Measurements from ENCODE around the gene TRIM33.

The TRIM33 gene

GRCh38 chr1:114470681-114471080, 40.3 kb downstream of the TRIM33 start:
- Histone ChIP-seq H3K9me3 (ENCODE audit: control insufficient read depth, low read length) (no peaks in the 10 kb centered on the region), H3K27ac (ENCODE audit: insufficient read depth, low read depth, low read length, poor library complexity, severe bottlenecking) (no peak overlapping the region), H3K4me3 (ENCODE audit: insufficient read depth, low read depth, low read length) (no peak overlapping the region), H3K4me1 (ENCODE audit: control insufficient read depth, insufficient read depth, low read length) (no peaks in the 10 kb centered on the region), H3K36me3 (ENCODE audit: control insufficient read depth, insufficient read depth, low read length) (no peaks in the 10 kb centered on the region), H3K27me3 (ENCODE audit: control insufficient read depth, insufficient read depth, low read length, poor library complexity, severe bottlenecking) (no peaks in the 10 kb centered on the region)
- 74 to 77% methylated on average over 5 of the region's 5 CpGs for WGBS, 2 experiments

GRCh38 chr1:114468710-114469468, 42.1 kb downstream of the TRIM33 start:
- H3K4me1 ChIP-seq (ENCODE audit: control insufficient read depth, insufficient read depth, low read length): no peaks in the 10 kb centered on the region
- H3K9me3 ChIP-seq (ENCODE audit: control insufficient read depth, low read length): no peaks in the 10 kb centered on the region
- H3K27me3 ChIP-seq (ENCODE audit: control insufficient read depth, insufficient read depth, low read length, poor library complexity, severe bottlenecking): no peaks in the 10 kb centered on the region
- WGBS, 2 experiments: 86% methylated on average over 6 of the region's 6 CpGs
- H3K27ac ChIP-seq (ENCODE audit: insufficient read depth, low read depth, low read length, poor library complexity, severe bottlenecking): no peak overlapping the region
- no peaks in the 10 kb centered on the region for H3K36me3 ChIP-seq (ENCODE audit: control insufficient read depth, insufficient read depth, low read length)
- no peak overlapping the region for H3K4me3 ChIP-seq (ENCODE audit: insufficient read depth, low read depth, low read length)

- H3K27ac ChIP-seq (ENCODE audit: insufficient read depth, low read depth, low read length, poor library complexity, severe bottlenecking): no peak overlapping the region
- H3K4me1 ChIP-seq (ENCODE audit: control insufficient read depth, insufficient read depth, low read length): no peaks in the 10 kb centered on the region
- H3K4me3 ChIP-seq (ENCODE audit: insufficient read depth, low read depth, low read length): no peak overlapping the region
- no peaks in the 10 kb centered on the region for H3K27me3 ChIP-seq (ENCODE audit: control insufficient read depth, insufficient read depth, low read length, poor library complexity, severe bottlenecking)
- WGBS, 2 experiments: 87% methylated on average over 3 of the region's 3 CpGs
- H3K9me3 ChIP-seq (ENCODE audit: control insufficient read depth, low read length): no peaks in the 10 kb centered on the region
- H3K36me3 ChIP-seq (ENCODE audit: control insufficient read depth, insufficient read depth, low read length): no peaks in the 10 kb centered on the region
Observed at GRCh38 chr1:114468047-114468446, 43.0 kb downstream of the TRIM33 start.

GRCh38 chr1:114467491-114467890, 43.5 kb downstream of the TRIM33 start:
- no peak overlapping the region for H3K4me3 ChIP-seq (ENCODE audit: insufficient read depth, low read depth, low read length)
- no peaks in the 10 kb centered on the region for H3K36me3 ChIP-seq (ENCODE audit: control insufficient read depth, insufficient read depth, low read length)
- 92 to 96% methylated on average over 1 of the region's 1 CpG for WGBS, 2 experiments
- no peaks in the 10 kb centered on the region for H3K4me1 ChIP-seq (ENCODE audit: control insufficient read depth, insufficient read depth, low read length)
- no peaks in the 10 kb centered on the region for H3K27me3 ChIP-seq (ENCODE audit: control insufficient read depth, insufficient read depth, low read length, poor library complexity, severe bottlenecking)
- no peak overlapping the region for H3K27ac ChIP-seq (ENCODE audit: insufficient read depth, low read depth, low read length, poor library complexity, severe bottlenecking)
- no peaks in the 10 kb centered on the region for H3K9me3 ChIP-seq (ENCODE audit: control insufficient read depth, low read length)

GRCh38 chr1:114466334-114467014, 44.5 kb downstream of the TRIM33 start:
- H3K36me3 ChIP-seq (ENCODE audit: control insufficient read depth, insufficient read depth, low read length): no peaks in the 10 kb centered on the region
- no peak overlapping the region for H3K4me3 ChIP-seq (ENCODE audit: insufficient read depth, low read depth, low read length)
- H3K9me3 ChIP-seq (ENCODE audit: control insufficient read depth, low read length): no peaks in the 10 kb centered on the region
- H3K4me1 ChIP-seq (ENCODE audit: control insufficient read depth, insufficient read depth, low read length): no peaks in the 10 kb centered on the region
- WGBS, 2 experiments: 94 to 96% methylated on average over 14 of the region's 14 CpGs
- H3K27ac ChIP-seq (ENCODE audit: insufficient read depth, low read depth, low read length, poor library complexity, severe bottlenecking): no peak overlapping the region
- no peaks in the 10 kb centered on the region for H3K27me3 ChIP-seq (ENCODE audit: control insufficient read depth, insufficient read depth, low read length, poor library complexity, severe bottlenecking)

- no peaks in the 10 kb centered on the region for H3K9me3 ChIP-seq (ENCODE audit: control insufficient read depth, low read length)
- no peak overlapping the region for H3K27ac ChIP-seq (ENCODE audit: insufficient read depth, low read depth, low read length, poor library complexity, severe bottlenecking)
- WGBS, 2 experiments: 89 to 100% methylated on average over 1 of the region's 1 CpG
- no peak overlapping the region for H3K4me3 ChIP-seq (ENCODE audit: insufficient read depth, low read depth, low read length)
- H3K36me3 ChIP-seq (ENCODE audit: control insufficient read depth, insufficient read depth, low read length): peaks cover 4% of the 10 kb centered on the region
- no peaks in the 10 kb centered on the region for H3K4me1 ChIP-seq (ENCODE audit: control insufficient read depth, insufficient read depth, low read length)
- no peaks in the 10 kb centered on the region for H3K27me3 ChIP-seq (ENCODE audit: control insufficient read depth, insufficient read depth, low read length, poor library complexity, severe bottlenecking)
Observed at GRCh38 chr1:114462963-114463362, 48.0 kb downstream of the TRIM33 start.

- H3K36me3 ChIP-seq (ENCODE audit: control insufficient read depth, insufficient read depth, low read length): peaks cover 4% of the 10 kb centered on the region
- no peak overlapping the region for H3K27ac ChIP-seq (ENCODE audit: insufficient read depth, low read depth, low read length, poor library complexity, severe bottlenecking)
- no peaks in the 10 kb centered on the region for H3K4me1 ChIP-seq (ENCODE audit: control insufficient read depth, insufficient read depth, low read length)
- H3K4me3 ChIP-seq (ENCODE audit: insufficient read depth, low read depth, low read length): no peak overlapping the region
- H3K9me3 ChIP-seq (ENCODE audit: control insufficient read depth, low read length): no peaks in the 10 kb centered on the region
- 100% methylated on average over 1 of the region's 1 CpG; no CpG with 5 or more reads in 1 of the 2 experiments for WGBS, 2 experiments
- H3K27me3 ChIP-seq (ENCODE audit: control insufficient read depth, insufficient read depth, low read length, poor library complexity, severe bottlenecking): no peaks in the 10 kb centered on the region
Observed at GRCh38 chr1:114462341-114462740, 48.7 kb downstream of the TRIM33 start.

- H3K27ac ChIP-seq (ENCODE audit: insufficient read depth, low read depth, low read length, poor library complexity, severe bottlenecking): no peak overlapping the region
- no peak overlapping the region for H3K4me3 ChIP-seq (ENCODE audit: insufficient read depth, low read depth, low read length)
- H3K36me3 ChIP-seq (ENCODE audit: control insufficient read depth, insufficient read depth, low read length): peaks cover 4% of the 10 kb centered on the region
- no peaks in the 10 kb centered on the region for H3K27me3 ChIP-seq (ENCODE audit: control insufficient read depth, insufficient read depth, low read length, poor library complexity, severe bottlenecking)
- no peaks in the 10 kb centered on the region for H3K9me3 ChIP-seq (ENCODE audit: control insufficient read depth, low read length)
- no peaks in the 10 kb centered on the region for H3K4me1 ChIP-seq (ENCODE audit: control insufficient read depth, insufficient read depth, low read length)
Observed at GRCh38 chr1:114458237-114458777, 52.7 kb downstream of the TRIM33 start.

GRCh38 chr1:114457675-114458236, 53.2 kb downstream of the TRIM33 start:
- no peak overlapping the region for H3K4me3 ChIP-seq (ENCODE audit: insufficient read depth, low read depth, low read length)
- no peaks in the 10 kb centered on the region for H3K4me1 ChIP-seq (ENCODE audit: control insufficient read depth, insufficient read depth, low read length)
- H3K27me3 ChIP-seq (ENCODE audit: control insufficient read depth, insufficient read depth, low read length, poor library complexity, severe bottlenecking): no peaks in the 10 kb centered on the region
- WGBS, 2 experiments: 96% methylated on average over 4 of the region's 4 CpGs
- no peak overlapping the region for H3K27ac ChIP-seq (ENCODE audit: insufficient read depth, low read depth, low read length, poor library complexity, severe bottlenecking)
- peaks cover 4% of the 10 kb centered on the region for H3K36me3 ChIP-seq (ENCODE audit: control insufficient read depth, insufficient read depth, low read length)
- no peaks in the 10 kb centered on the region for H3K9me3 ChIP-seq (ENCODE audit: control insufficient read depth, low read length)

GRCh38 chr1:114456586-114456985, 54.4 kb downstream of the TRIM33 start:
- Histone ChIP-seq H3K27me3 (ENCODE audit: control insufficient read depth, insufficient read depth, low read length, poor library complexity, severe bottlenecking) (no peaks in the 10 kb centered on the region), H3K4me1 (ENCODE audit: control insufficient read depth, insufficient read depth, low read length) (no peaks in the 10 kb centered on the region), H3K9me3 (ENCODE audit: control insufficient read depth, low read length) (no peaks in the 10 kb centered on the region), H3K27ac (ENCODE audit: insufficient read depth, low read depth, low read length, poor library complexity, severe bottlenecking) (no peak overlapping the region), H3K36me3 (ENCODE audit: control insufficient read depth, insufficient read depth, low read length) (peaks cover 4% of the 10 kb centered on the region), H3K4me3 (ENCODE audit: insufficient read depth, low read depth, low read length) (no peak overlapping the region)
- 90 to 96% methylated on average over 2 to 3 of the region's 3 CpGs for WGBS, 2 experiments

Data from ectodermal cell (in vitro differentiated cells).